LNCaP clone FGC (cell line): ENCODE data around the gene MAML1.

Experiments
- DNase-seq: peaks from one replicate; pipeline ENCODE4 v3.0.0-alpha.2; 2011; ENCODE audit warnings: low read depth
- H3K4me3 ChIP-seq: 2 replicates; pipeline ENCODE4 v1.5.1; 2011; ENCODE audit warnings: mild to moderate bottlenecking, low read depth, low read length, control low read depth
- TF ChIP-seq, protein P1 (sequence below): IDR thresholded peaks from 2 replicates; pipeline ENCODE4 v1.5.1; 2012; ENCODE audit warnings: mild to moderate bottlenecking; ENCODE audit not compliant: control insufficient read depth, insufficient read depth; ENCODE audit errors: extremely low read depth

Gene MAML1

DNA sequence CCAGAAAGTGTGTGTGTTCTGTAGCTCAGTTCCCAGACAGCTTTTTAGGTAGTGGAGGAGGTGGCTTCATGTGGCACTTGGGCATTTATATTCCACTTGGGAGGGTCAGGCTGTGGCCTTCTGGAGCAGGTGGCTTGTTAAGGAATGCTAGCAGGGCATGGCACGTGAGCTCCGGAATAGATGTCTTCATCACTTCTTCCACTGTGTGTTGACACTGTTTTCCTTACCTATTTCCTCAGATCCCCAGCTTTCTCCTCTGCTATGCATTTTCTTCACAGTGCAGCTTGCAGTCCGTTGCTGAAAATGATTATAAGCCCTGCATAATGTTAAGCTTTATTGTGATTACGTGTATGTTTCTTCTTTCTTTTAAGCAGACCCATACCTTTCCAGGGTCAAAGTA, 3.3 kb upstream of the MAML1 start:
- no peak for DNase-seq
- TF ChIP-seq, protein P1, sequence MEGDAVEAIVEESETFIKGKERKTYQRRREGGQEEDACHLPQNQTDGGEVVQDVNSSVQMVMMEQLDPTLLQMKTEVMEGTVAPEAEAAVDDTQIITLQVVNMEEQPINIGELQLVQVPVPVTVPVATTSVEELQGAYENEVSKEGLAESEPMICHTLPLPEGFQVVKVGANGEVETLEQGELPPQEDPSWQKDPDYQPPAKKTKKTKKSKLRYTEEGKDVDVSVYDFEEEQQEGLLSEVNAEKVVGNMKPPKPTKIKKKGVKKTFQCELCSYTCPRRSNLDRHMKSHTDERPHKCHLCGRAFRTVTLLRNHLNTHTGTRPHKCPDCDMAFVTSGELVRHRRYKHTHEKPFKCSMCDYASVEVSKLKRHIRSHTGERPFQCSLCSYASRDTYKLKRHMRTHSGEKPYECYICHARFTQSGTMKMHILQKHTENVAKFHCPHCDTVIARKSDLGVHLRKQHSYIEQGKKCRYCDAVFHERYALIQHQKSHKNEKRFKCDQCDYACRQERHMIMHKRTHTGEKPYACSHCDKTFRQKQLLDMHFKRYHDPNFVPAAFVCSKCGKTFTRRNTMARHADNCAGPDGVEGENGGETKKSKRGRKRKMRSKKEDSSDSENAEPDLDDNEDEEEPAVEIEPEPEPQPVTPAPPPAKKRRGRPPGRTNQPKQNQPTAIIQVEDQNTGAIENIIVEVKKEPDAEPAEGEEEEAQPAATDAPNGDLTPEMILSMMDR: no peak
- H3K4me3 ChIP-seq: no peak overlapping the region

DNA sequence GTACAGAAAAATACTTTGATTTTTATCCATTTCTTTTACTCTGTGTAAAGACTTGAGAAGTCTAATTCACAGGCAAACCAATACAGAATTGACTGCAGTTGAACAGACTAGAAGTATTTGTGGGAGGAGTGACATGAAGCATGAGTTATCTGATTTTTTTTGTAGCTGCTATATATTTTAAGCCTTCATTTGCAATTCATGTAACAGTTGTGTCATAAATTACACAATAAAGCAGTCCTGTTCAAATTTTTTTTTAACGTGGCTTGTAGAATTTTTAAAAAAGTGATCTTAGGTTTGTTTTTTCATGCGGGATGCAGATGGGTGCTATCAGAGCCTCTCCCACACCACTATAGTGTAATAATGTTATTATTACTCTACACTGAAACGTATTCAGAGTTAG, 2.9 kb upstream of the MAML1 start:
- TF ChIP-seq, protein P1: no peak
- H3K4me3 ChIP-seq: no peak overlapping the region
- no peak for DNase-seq

DNA sequence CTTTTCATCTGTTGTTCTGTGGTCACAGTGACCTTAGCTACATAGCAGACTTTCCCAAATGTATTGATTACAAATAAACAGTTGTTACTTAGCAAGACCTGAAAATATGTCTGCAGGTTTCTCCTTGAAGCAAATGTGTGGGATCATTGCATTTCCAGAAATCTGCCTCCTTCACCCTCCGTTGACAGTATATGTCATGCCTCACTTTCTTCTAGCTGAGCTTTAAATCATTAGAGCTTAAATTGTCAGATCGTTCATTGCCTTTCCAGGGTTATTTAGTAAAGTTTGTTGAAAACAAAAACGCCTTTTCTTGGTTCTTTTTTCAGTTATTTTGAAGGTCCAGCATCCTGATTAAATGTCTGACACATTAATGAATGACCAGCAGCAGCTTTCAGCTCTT, 2.3 kb upstream of the MAML1 start:
- H3K4me3 ChIP-seq: no peak overlapping the region
- no peak for DNase-seq
- TF ChIP-seq, protein P1: no peak

DNA sequence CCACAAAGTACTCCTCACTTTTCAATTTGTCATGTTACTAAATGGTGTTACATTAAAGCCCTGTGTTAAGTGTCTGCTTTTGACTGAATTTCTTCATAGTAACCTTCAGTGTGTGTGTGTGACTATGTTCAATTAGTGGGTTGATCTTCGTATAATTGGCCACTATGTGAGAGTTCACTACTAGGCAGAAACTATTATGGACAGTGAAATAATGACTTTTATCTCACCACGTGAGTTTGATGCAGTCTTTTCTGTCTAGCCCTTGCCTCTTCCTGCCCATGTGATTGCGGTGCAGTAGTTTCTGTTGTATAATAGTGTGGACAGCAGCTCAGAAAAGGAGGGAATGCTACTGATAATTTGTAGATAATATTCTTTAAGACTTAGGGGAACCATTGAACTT, 1.8 kb upstream of the MAML1 start:
- H3K4me3 ChIP-seq: no peak overlapping the region
- DNase-seq: no peak
- TF ChIP-seq, protein P1: no peak

DNA sequence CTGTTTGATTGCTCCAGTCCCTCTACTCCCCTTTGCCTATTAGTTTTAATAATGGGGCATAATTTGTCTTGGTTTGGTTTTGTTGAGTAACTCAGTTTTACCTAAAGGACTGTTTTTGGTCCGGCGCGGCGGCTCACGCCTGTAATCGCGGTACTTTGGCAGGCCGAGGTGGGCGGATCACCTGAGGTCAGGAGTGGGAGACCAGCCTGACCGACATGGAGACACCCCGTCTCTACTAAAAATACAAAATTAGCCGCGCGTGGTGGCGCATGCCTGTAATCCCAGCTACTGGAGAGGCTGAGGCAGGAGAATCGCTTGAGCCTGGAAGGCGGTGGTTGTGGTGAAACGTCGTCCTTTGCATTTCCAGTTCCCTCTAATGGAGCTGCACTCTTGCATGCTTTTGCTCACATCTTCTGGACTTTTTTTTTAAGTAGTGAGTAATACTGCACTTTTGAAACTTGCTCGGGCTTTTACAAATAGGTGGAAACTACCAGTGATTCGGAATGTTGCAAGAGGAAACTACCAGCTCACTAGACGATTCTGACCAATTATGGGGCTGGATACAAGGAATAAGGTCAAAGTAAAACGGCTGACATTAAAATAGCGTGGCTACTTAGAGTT, 721 bp upstream of the MAML1 start:
- TF ChIP-seq, protein P1: no peak
- H3K4me3 ChIP-seq: peak overlapping the region; percentile 81
- DNase-seq: no peak

DNA sequence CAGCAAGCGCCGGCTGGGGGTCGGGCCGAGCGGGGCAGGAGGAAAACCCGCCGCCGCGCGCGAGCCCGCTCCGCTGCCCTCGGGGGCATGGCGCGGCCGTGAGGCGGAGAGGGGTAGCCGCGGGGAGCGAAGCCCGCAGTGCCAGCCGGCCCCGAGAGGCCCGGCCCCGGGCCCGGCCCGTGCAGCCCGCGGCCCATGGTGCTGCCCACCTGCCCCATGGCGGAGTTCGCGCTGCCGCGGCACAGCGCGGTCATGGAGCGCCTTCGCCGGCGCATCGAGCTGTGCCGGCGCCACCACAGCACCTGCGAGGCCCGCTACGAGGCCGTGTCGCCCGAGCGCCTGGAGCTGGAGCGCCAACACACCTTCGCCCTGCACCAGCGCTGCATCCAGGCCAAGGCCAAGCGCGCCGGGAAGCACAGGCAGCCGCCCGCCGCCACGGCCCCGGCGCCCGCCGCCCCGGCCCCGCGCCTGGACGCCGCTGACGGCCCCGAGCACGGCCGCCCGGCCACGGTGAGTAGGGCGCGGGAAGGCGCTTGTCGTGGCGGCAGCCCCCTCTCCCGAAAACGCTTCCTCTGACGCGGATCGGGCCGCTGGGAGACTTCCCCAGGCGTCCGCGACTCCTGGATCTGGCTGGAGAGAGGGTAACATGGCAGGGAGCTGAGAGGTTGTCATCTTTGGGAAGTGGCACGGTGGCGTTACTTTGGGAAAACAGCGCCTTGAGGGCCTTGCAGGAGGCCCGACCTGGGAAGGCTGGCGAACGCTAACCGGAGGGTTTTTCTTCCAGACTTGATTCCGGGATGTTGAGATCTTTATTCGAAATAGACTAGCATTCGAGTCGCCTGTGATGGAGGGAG, 523 bp downstream of the MAML1 start:
- no peak for DNase-seq
- H3K4me3 ChIP-seq: peak overlapping the region; percentile 81
- TF ChIP-seq, protein P1: no peak
